Spleen (tissue), 11 donors: ENCODE measurements around the gene CA10. TPM values are rescaled to one million over a fixed set of nuclear protein-coding genes. Genes with fewer than 3 reads are reported as not detected.

Experiments used
- DNase-seq: peaks from one replicate; pipeline ENCODE4 v3.0.0-alpha.2; 2020
- H3K27ac ChIP-seq, 8 donors: fragments of 200-600 bp; sonication (generic) in 7 of 8; 1 replicate in 4 of 8; 2 replicates in 4 of 8; pipeline versions ENCODE4 v1.5.0 to v1.8.0; 2016 to 2021; ENCODE audit warnings: inconsistent platforms in 4 of 8, mild to moderate bottlenecking in 4 of 8, moderate library complexity in 1 of 8
- H3K27me3 ChIP-seq, 7 donors: fragments of 200-600 bp; sonication (generic) in 6 of 7; replicated peaks in 1 of 7; 1 replicate in 4 of 7; 2 replicates in 3 of 7; pipeline versions ENCODE4 v1.5.0 to v1.8.0; 2016 to 2021; ENCODE audit warnings: inconsistent platforms in 3 of 7, mild to moderate bottlenecking in 1 of 7
- H3K36me3 ChIP-seq, 6 donors: fragments of 200-600 bp; sonication (generic) in 5 of 6; 1 replicate in 4 of 6; 2 replicates in 2 of 6; pipeline versions ENCODE4 v1.5.0 to v1.8.0; 2016 to 2021; ENCODE audit warnings: inconsistent platforms in 2 of 6
- H3K4me1 ChIP-seq, 6 donors: fragments of 200-600 bp; sonication (generic) in 5 of 6; 1 replicate in 3 of 6; 2 replicates in 3 of 6; pipeline versions ENCODE4 v1.5.0 to v1.8.0; 2016 to 2021; ENCODE audit warnings: inconsistent platforms in 3 of 6
- H3K4me3 ChIP-seq, 8 donors: fragments of 200-600 bp; sonication (generic) in 7 of 8; 1 replicate in 4 of 8; 2 replicates in 4 of 8; pipeline versions ENCODE4 v1.5.0 to v1.8.0; 2016 to 2021; ENCODE audit warnings: inconsistent platforms in 4 of 8, mild to moderate bottlenecking in 4 of 8, moderate library complexity in 2 of 8
- H3K9me3 ChIP-seq, 8 donors: fragments of 200-600 bp; sonication (generic) in 7 of 8; 1 replicate in 4 of 8; 2 replicates in 4 of 8; pipeline versions ENCODE4 v1.5.0 to v1.8.0; 2016 to 2021; ENCODE audit warnings: inconsistent platforms in 4 of 8
- CTCF ChIP-seq, 11 experiments: fragments of 200-600 bp in 7 of 11; fragments of 450-650 bp in 4 of 11; sonication (generic) in 4 of 11; IDR thresholded peaks in 8 of 11; conservative IDR thresholded peaks in 3 of 11; 1 replicate in 7 of 11; 2 replicates in 4 of 11; pipeline versions ENCODE4 v1.4.0 to v1.8.0; 2016 to 2021; ENCODE audit warnings: antibody characterized with exemption in 11 of 11, inconsistent platforms in 4 of 11, mild to moderate bottlenecking in 1 of 11
- POLR2A ChIP-seq, 3 donors: fragments of 450-650 bp; IDR thresholded peaks; one replicate each; pipeline ENCODE4 v1.5.1; 2017; ENCODE audit warnings: antibody characterized with exemption in 3 of 3, mild to moderate bottlenecking in 1 of 3
- POLR2AphosphoS5 ChIP-seq, 3 donors: sonication (generic); formaldehyde crosslinking; IDR thresholded peaks; one replicate each; pipeline ENCODE4 v1.5.1; 2017; ENCODE audit warnings: antibody characterized with exemption in 3 of 3
- WGBS, 5 donors: extraction: QIAGEN DNeasy Blood & Tissue Kit in 3 of 5; methylation state at CpG; one replicate each; pipeline versions ENCODE4 v1.1.5 to v1.1.7; 2013 to 2018; 5-methylcytosine and 5-hydroxymethylcytosine counted together
- intact Hi-C: fragments of 100-400 bp; cut with DNase I; formaldehyde crosslinking; loops from one replicate; pipeline ENCODE4 v1.15.0; 2023; ENCODE audit warnings: low total_unique reads
- polyA plus RNA-seq, 3 donors: library from polyadenylated mRNA; stranded (reverse); fragments of 200-250 nt; gene quantifications; one replicate each; pipeline ENCODE4 v1.2.1, GENCODE V29; 2013
- total RNA-seq, 7 donors: library from RNA; depleted of rRNA in 3 of 7; stranded (reverse); fragments of >200 nt in 3 of 7; fragmentation: NEBNext Ultra II Directional in 4 of 7; extraction: Animal tissue kit (Norgen Biotek cat#: 25700) in 4 of 7; gene quantifications; one replicate each; pipeline versions ENCODE4 v1.1.0 to v1.2.1, GENCODE V29; 2016 to 2021
- donor health status: healthy with polysubstance abuse.
- donor health status: DM: no; HTN: no; CAD: no; lungs with moderate emphysema.
- donor health status: DM: no; HTN: no; CAD: no.
- donor health status: Bipolar disorder and iron deficiency.
- donor health status: healthy.
- donor health status: DM: no; HTN: no; CAD: no.
- donor health status: DM: yes; HTN: yes; CAD: no.

The CA10 gene
- total and polyA plus RNA-seq, 10 donors, result 0.19 to 0.22 TPM; not detected in 8

DNA sequence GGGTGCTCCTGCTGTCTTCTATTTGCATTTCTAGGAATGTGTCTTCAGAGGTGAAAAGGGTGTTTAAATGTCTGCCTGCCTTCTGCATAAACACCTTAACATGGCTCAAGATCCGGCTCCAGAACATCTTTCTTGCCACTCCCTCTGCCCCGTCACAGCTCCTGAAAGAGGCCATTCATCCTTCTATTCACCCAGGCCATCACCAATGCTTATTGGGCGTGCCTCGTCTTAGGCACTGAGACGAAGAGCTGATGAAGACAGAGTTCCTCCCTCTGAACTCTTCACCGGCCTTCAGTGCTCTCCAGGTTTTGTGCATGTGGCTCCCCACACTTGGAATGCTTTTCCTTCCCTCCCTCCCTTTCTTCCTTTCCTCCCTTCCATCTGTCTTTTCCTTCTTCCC lies 511.4 kb downstream of the CA10 start:
- peaks cover 0 to 42% (median 0%) of the 10 kb centered on the region in 7 donors for H3K27me3 ChIP-seq
- H3K4me1 ChIP-seq, result no peaks in the 10 kb centered on the region
- intact Hi-C loops, result no loop called here
- H3K27ac ChIP-seq, result no peak overlapping the region
- TF ChIP-seq POLR2A (IDR thresholded peaks at IDR 0.05), result no peak
- no peak for TF ChIP-seq CTCF (IDR thresholded peaks at IDR 0.05 in 8 of 11, conservative IDR thresholded peaks at IDR 0.05 in 3 of 11)
- no peak for TF ChIP-seq POLR2AphosphoS5 (IDR thresholded peaks at IDR 0.05)
- DNase-seq, result no peak
- no peak overlapping the region for H3K4me3 ChIP-seq
- H3K36me3 ChIP-seq, result no peaks in the 10 kb centered on the region
- 59 to 67% (median 61%) methylated on average over 6 of the region's 6 CpGs for WGBS, 5 donors
- no peaks in the 10 kb centered on the region for H3K9me3 ChIP-seq

- intact Hi-C loops, result no loop called here
- H3K27me3 ChIP-seq, result peaks cover 0 to 38% (median 0%) of the 10 kb centered on the region in 7 donors
- no peaks in the 10 kb centered on the region for H3K9me3 ChIP-seq
- no peak for DNase-seq
- TF ChIP-seq POLR2A (IDR thresholded peaks at IDR 0.05) (no peak), CTCF (IDR thresholded peaks at IDR 0.05 in 8 of 11, conservative IDR thresholded peaks at IDR 0.05 in 3 of 11) (no peak), POLR2AphosphoS5 (IDR thresholded peaks at IDR 0.05) (no peak)
- no peak overlapping the region for H3K27ac ChIP-seq
- no peak overlapping the region for H3K4me3 ChIP-seq
- H3K4me1 ChIP-seq, result no peaks in the 10 kb centered on the region
- no peaks in the 10 kb centered on the region for H3K36me3 ChIP-seq
- WGBS, 5 donors, result 63 to 87% (median 80%) methylated on average over 4 of the region's 4 CpGs
Observed at GRCh38 chr17:51646539-51646938, 512.0 kb downstream of the CA10 start.

DNA sequence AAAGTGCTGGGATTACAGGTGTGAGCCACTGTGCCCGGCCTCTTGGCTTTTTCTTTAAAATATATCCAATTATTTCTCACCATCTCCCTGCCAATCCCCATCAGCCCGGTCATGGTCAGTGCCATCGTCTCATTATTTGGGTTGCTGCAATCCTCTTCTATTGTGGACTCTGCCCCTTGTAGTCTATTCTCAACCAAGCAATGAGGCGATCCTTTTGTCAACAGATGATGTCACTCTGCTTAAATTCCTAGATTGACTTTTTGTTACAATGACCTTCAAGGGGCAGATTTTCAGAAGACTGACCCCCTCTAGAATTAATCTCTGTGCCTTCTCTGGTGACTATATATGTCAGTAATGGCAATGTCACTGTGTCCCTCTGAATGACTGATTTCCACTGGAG lies 513.5 kb downstream of the CA10 start:
- WGBS, 5 donors, result 83 to 94% (median 89%) methylated on average over 4 of the region's 4 CpGs

More for the DNA sequence above, 513.5 kb downstream of the CA10 start:
- Histone ChIP-seq H3K4me3 (no peak overlapping the region), H3K9me3 (no peaks in the 10 kb centered on the region), H3K27me3 (peaks cover 0 to 32% (median 0%) of the 10 kb centered on the region in 7 donors), H3K27ac (no peak overlapping the region), H3K36me3 (no peaks in the 10 kb centered on the region), H3K4me1 (no peaks in the 10 kb centered on the region)
- intact Hi-C loops, result no loop called here
- TF ChIP-seq CTCF (IDR thresholded peaks at IDR 0.05 in 8 of 11, conservative IDR thresholded peaks at IDR 0.05 in 3 of 11) (no peak), POLR2A (IDR thresholded peaks at IDR 0.05) (no peak), POLR2AphosphoS5 (IDR thresholded peaks at IDR 0.05) (no peak)
- no peak for DNase-seq
